ENCODE results near the gene SLX9. TPM values are rescaled to one million over a fixed set of nuclear protein-coding genes. Genes with fewer than 3 reads are reported as not detected.

SLX9 gene
- polyA plus RNA-seq, 1 donor = 21.2 TPM

- no peak for DNase-seq
These were observed 52.0 kb downstream of the SLX9 start for GRCh38 chr21:44991538-44992483.

GRCh38 chr21:44992608-44993031 lies 52.8 kb downstream of the SLX9 start:
- no peak for DNase-seq

- no peak for DNase-seq
These were observed 53.7 kb downstream of the SLX9 start for GRCh38 chr21:44993321-44994046.

GRCh38 chr21:44994047-44994694 lies 54.3 kb downstream of the SLX9 start:
- DNase-seq = peak; percentile 89

GRCh38 chr21:44994695-44995342 lies 55.0 kb downstream of the SLX9 start:
- peak; percentile 66 for DNase-seq

- no peak for DNase-seq
These were observed 55.6 kb downstream of the SLX9 start for GRCh38 chr21:44995343-44995941.

GRCh38 chr21:44996096-44996495 lies 56.3 kb downstream of the SLX9 start:
- no peak for DNase-seq

GRCh38 chr21:44996501-44996921 lies 56.7 kb downstream of the SLX9 start:
- no peak for DNase-seq

- DNase-seq = no peak
These were observed 57.4 kb downstream of the SLX9 start for GRCh38 chr21:44996983-44997936.

GRCh38 chr21:44998086-44998620 lies 58.3 kb downstream of the SLX9 start:
- no peak for DNase-seq

GRCh38 chr21:44998621-44999427 lies 59.0 kb downstream of the SLX9 start:
- DNase-seq = no peak

- no peak for DNase-seq
These were observed 59.7 kb downstream of the SLX9 start for GRCh38 chr21:44999428-44999971.

- no peak for DNase-seq
These were observed 60.3 kb downstream of the SLX9 start for GRCh38 chr21:44999972-45000636.

- no peak for DNase-seq
These were observed 60.9 kb downstream of the SLX9 start for GRCh38 chr21:45000637-45001133.

GRCh38 chr21:45001134-45002095 lies 61.6 kb downstream of the SLX9 start:
- no peak for DNase-seq

GRCh38 chr21:45002381-45003204 lies 62.8 kb downstream of the SLX9 start:
- DNase-seq = no peak
